ENCODE results near the gene CHMP4A. TPM values are rescaled to one million over a fixed set of nuclear protein-coding genes. Genes with fewer than 3 reads are reported as not detected.

Gene CHMP4A
- total and polyA plus RNA-seq, 2 of the 13 experiments (the other 11 are each of a cell fraction or from before 2014, with no cell fraction given) = 83.6 to 113 TPM

GRCh38 chr14:24160850-24161804 lies 52.2 kb downstream of the CHMP4A start, which contains the start of gene IRF9 (continued):
- TF ChIP-seq HOXA7 (CRISPR knock-in tag; IDR thresholded peaks at IDR 0.05) (no peak), ZNF24 (IDR thresholded peaks at IDR 0.05) (peak; percentile 54; the same call in 1 of the 2 replicates), ZNF512 (CRISPR knock-in tag; IDR thresholded peaks at IDR 0.05) (peak; percentile 54; the same call in 1 of the 2 replicates), TCF7L2 (IDR thresholded peaks at IDR 0.05; ENCODE audit: low read depth, low read length) (no peak), POGK (CRISPR knock-in tag; conservative IDR thresholded peaks at IDR 0.05) (peak; percentile 95; the same call in 1 of the 2 replicates), NR1H2 (CRISPR knock-in tag; IDR thresholded peaks at IDR 0.05; ENCODE audit: borderline replicate concordance, low read depth) (peak; percentile 62; the same call in 1 of the 2 replicates), HNRNPH1 (optimal IDR thresholded peaks at IDR 0.05; ENCODE audit: low read depth, low read length) (no peak), SIN3A (IDR thresholded peaks at IDR 0.05; ENCODE audit: borderline replicate concordance, low read depth, low read length) (peak; percentile 96), ZNF607 (CRISPR knock-in tag; IDR thresholded peaks at IDR 0.05; ENCODE audit: borderline replicate concordance) (peak; percentile 90), ZFAT (CRISPR knock-in tag; conservative IDR thresholded peaks at IDR 0.05) (no peak), GATAD2A (CRISPR knock-in tag; IDR thresholded peaks at IDR 0.05) (peak; percentile 99), GATA4 (IDR thresholded peaks at IDR 0.05; ENCODE audit: borderline replicate concordance, low read depth) (peak; percentile 88), NFIB (CRISPR knock-in tag; IDR thresholded peaks at IDR 0.05; ENCODE audit: borderline replicate concordance) (no peak), RERE (CRISPR knock-in tag; IDR thresholded peaks at IDR 0.05; ENCODE audit: low read depth) (peak; percentile 85; the same call in 1 of the 2 replicates), USF2 (IDR thresholded peaks at IDR 0.05; ENCODE audit: low read depth, low read length) (peak; percentile 94), USF2 (CRISPR knock-in tag; IDR thresholded peaks at IDR 0.05; ENCODE audit: borderline replicate concordance) (peak; percentile 100; the same call in 1 of the 2 replicates), ATAD3A (CRISPR knock-in tag; IDR thresholded peaks at IDR 0.05) (peak; percentile 70; the same call in 1 of the 2 replicates)

All from HepG2 (cell line).